HepG2 (cell line): ENCODE data around the gene ZPR1. TPM values are rescaled to one million over a fixed set of nuclear protein-coding genes. Genes with fewer than 3 reads are reported as not detected.

Experiments used
- CEBPZ ChIP-seq: IDR thresholded peaks from 2 replicates; pipeline ENCODE4 v1.6.1; 2012; ENCODE audit warnings: low read length, improper control_type of control experiment
- ELF1 ChIP-seq: sonication (generic); formaldehyde crosslinking; IDR thresholded peaks from 2 replicates; pipeline ENCODE4 v1.4.0; 2020; ENCODE audit warnings: missing genetic modification reagents
- ELK4 ChIP-seq: sonication (generic); formaldehyde crosslinking; IDR thresholded peaks from 2 replicates; pipeline ENCODE4 v1.9.0; 2021; ENCODE audit warnings: missing genetic modification reagents, borderline replicate concordance
- ERF ChIP-seq: IDR thresholded peaks from 2 replicates; pipeline ENCODE4 v1.6.1; 2018; ENCODE audit warnings: missing biosample characterization, missing genetic modification reagents
- FOXP1 ChIP-seq, 2 experiments: fragments of 450-650 bp in 1 of 2; IDR thresholded peaks; 2 replicates each; pipeline ENCODE4 v1.6.1; 2017 to 2018; ENCODE audit warnings: antibody characterized with exemption in 1 of 2
- HNRNPK ChIP-seq: fragments of 200-400 bp; formaldehyde crosslinking; IDR thresholded peaks from 2 replicates; pipeline ENCODE4 v1.6.1; 2018; ENCODE audit warnings: low read length, low read depth, moderate library complexity, mild to moderate bottlenecking; ENCODE audit not compliant: poor library complexity, severe bottlenecking
- IRF2 ChIP-seq: IDR thresholded peaks from 2 replicates; pipeline ENCODE4 v1.6.1; 2018; ENCODE audit warnings: missing genetic modification reagents, missing compliant biosample characterization
- PRDM15 ChIP-seq: sonication (generic); formaldehyde crosslinking; IDR thresholded peaks from 2 replicates; pipeline ENCODE4 v1.4.0; 2020; ENCODE audit warnings: missing genetic modification reagents
- TRIM24 ChIP-seq: sonication (generic); formaldehyde crosslinking; IDR thresholded peaks from 2 replicates; pipeline ENCODE4 v1.8.0; 2022; ENCODE audit warnings: mild to moderate bottlenecking, missing genetic modification reagents
- ZBTB43 ChIP-seq: sonication (generic); formaldehyde crosslinking; conservative IDR thresholded peaks from 2 replicates; pipeline ENCODE4 v1.4.0; 2020; ENCODE audit warnings: missing genetic modification reagents
- ZNF232 ChIP-seq: sonication (generic); formaldehyde crosslinking; IDR thresholded peaks from 2 replicates; pipeline ENCODE4 v1.4.0; 2020; ENCODE audit warnings: missing genetic modification reagents, borderline replicate concordance
- ZNF280B ChIP-seq: sonication (generic); formaldehyde crosslinking; IDR thresholded peaks from 2 replicates; pipeline ENCODE4 v1.5.0; 2020; ENCODE audit warnings: missing genetic modification reagents, mild to moderate bottlenecking, borderline replicate concordance
- ZNF331 ChIP-seq: sonication (generic); formaldehyde crosslinking; IDR thresholded peaks from 2 replicates; pipeline ENCODE4 v1.4.0; 2020; ENCODE audit warnings: missing genetic modification reagents
- ZNF564 ChIP-seq: sonication (generic); formaldehyde crosslinking; IDR thresholded peaks from 2 replicates; pipeline ENCODE4 v1.8.1; 2023; ENCODE audit warnings: mild to moderate bottlenecking, missing genetic modification reagents
- ZSCAN20 ChIP-seq: sonication (generic); formaldehyde crosslinking; IDR thresholded peaks from 2 replicates; pipeline ENCODE4 v1.4.0; 2020; ENCODE audit warnings: missing genetic modification reagents, mild to moderate bottlenecking, borderline replicate concordance
- polyA plus RNA-seq, 8 experiments: library from polyadenylated mRNA; depleted of rRNA in 3 of 8; stranded (reverse) in 7 of 8; unstranded in 1 of 8; fragments of >200 nt; fragmentation: Illumina TruSeq in 4 of 8; extraction: Trizol in 4 of 8; gene quantifications; 2 replicates each; pipeline versions ENCODE4 v1.2.1 to v1.2.3, GENCODE V29; 2011 to 2016; ENCODE audit warnings: low read depth in 4 of 8, missing spikeins in 1 of 8, mixed read lengths in 1 of 8; ENCODE audit not compliant: insufficient read depth in 1 of 8
- total RNA-seq, 5 experiments: library from RNA; depleted of rRNA; stranded (reverse); fragments of >200 nt; fragmentation: Illumina TruSeq; extraction: Trizol; gene quantifications; 2 replicates each; pipeline ENCODE4 v1.2.3, GENCODE V29; 2016; ENCODE audit warnings: low read depth in 1 of 5

ZPR1 gene
- total and polyA plus RNA-seq, 2 of the 13 experiments (the other 11 are each of a cell fraction or from before 2014, with no cell fraction given), result 40.0 to 79.3 TPM

GRCh38 chr11:116808262-116809175 is 20.7 kb upstream of the ZPR1 start (continued):
- TF ChIP-seq ZNF280B (CRISPR knock-in tag), result no peak
- TF ChIP-seq HNRNPK, result no peak
- TF ChIP-seq ELF1 (CRISPR knock-in tag), result peak; percentile 41; the same call in 1 of the 2 replicates
- peak; percentile 69; the same call in 1 of the 2 replicates for TF ChIP-seq IRF2 (CRISPR knock-in tag)
- no peak for TF ChIP-seq ZNF232
- TF ChIP-seq ZNF331, result peak; percentile 80
- no peak; the same call in 1 of the 2 replicates for TF ChIP-seq ERF (CRISPR knock-in tag)
- TF ChIP-seq ZSCAN20 (CRISPR knock-in tag), result no peak; the same call in 1 of the 2 replicates
- peak; percentile 95 for TF ChIP-seq ZBTB43 (CRISPR knock-in tag)
- no peak for TF ChIP-seq ELK4 (CRISPR knock-in tag)
- peak; percentile 31; the same call in 1 of the 2 replicates for TF ChIP-seq PRDM15 (CRISPR knock-in tag)
- TF ChIP-seq ZNF564 (CRISPR knock-in tag), result peak; percentile 27; the same call in 1 of the 2 replicates
- peak; percentile 67; the same call in 1 of the 2 replicates for TF ChIP-seq FOXP1 (IDR thresholded peaks at IDR 0.05)
- TF ChIP-seq FOXP1 (CRISPR knock-in tag; IDR thresholded peaks at IDR 0.05), result peak; percentile 95
- no peak for TF ChIP-seq CEBPZ
- no peak for TF ChIP-seq TRIM24 (CRISPR knock-in tag)
